ENCODE results near the gene ADGRF3. TPM values are rescaled to one million over a fixed set of nuclear protein-coding genes. Genes with fewer than 3 reads are reported as not detected.

Gene ADGRF3
- total RNA-seq, 1 experiment from 2014 or later: 0.09 TPM

GRCh38 chr2:26309921-26310320 is 36.7 kb downstream of the ADGRF3 start:
- Histone ChIP-seq H2BK12ac (ENCODE audit: insufficient read length, low read depth, low read length) (no peak overlapping the region), H3K4me2 (ENCODE audit: insufficient read depth, insufficient read length, low read length) (no peak overlapping the region), H4K8ac (replicated peaks; ENCODE audit: insufficient read length, low read depth, low read length) (no peak overlapping the region), H3K4me1 (ENCODE audit: insufficient read depth, low read length) (no peaks in the 10 kb centered on the region), H4K20me1 (ENCODE audit: control insufficient read depth, insufficient read depth, insufficient read length) (no peaks in the 10 kb centered on the region), H4K91ac (ENCODE audit: insufficient read length, low read depth, low read length) (no peak overlapping the region), H3K23ac (ENCODE audit: insufficient read length, low read depth, low read length) (no peak overlapping the region), H3K4ac (ENCODE audit: low read depth, low read length) (no peak overlapping the region), H3K18ac (ENCODE audit: insufficient read length, low read depth, low read length) (no peak overlapping the region), H3K23me2 (ENCODE audit: insufficient read length, low read depth, low read length, poor library complexity, severe bottlenecking) (no peaks in the 10 kb centered on the region), H2AK5ac (ENCODE audit: insufficient read length, low read length) (no peak overlapping the region), H3K9ac (ENCODE audit: extremely low read depth, insufficient read length, low read length) (no peak overlapping the region), H4K5ac (ENCODE audit: insufficient read length, low read depth, low read length) (no peak overlapping the region), H2BK15ac (ENCODE audit: low read depth, low read length) (no peak overlapping the region), H3K14ac (ENCODE audit: insufficient read depth, low read length) (no peak overlapping the region; the same call in 1 of the 2 replicates), H3K56ac (ENCODE audit: insufficient read length, low read depth, low read length) (no peak overlapping the region), H3K79me2 (ENCODE audit: insufficient read depth, low read length) (no peaks in the 10 kb centered on the region), H3T11ph (ENCODE audit: low read length) (no peak overlapping the region), H2AFZ (ENCODE audit: low read length) (no peak overlapping the region), H3K79me1 (ENCODE audit: insufficient read depth, low read depth, low read length, poor library complexity, severe bottlenecking) (no peaks in the 10 kb centered on the region), H2BK20ac (ENCODE audit: low read depth, low read length, poor library complexity, severe bottlenecking) (no peak overlapping the region), H3K27me3 (ENCODE audit: insufficient read depth, low read length) (no peaks in the 10 kb centered on the region), H3K9me3 (ENCODE audit: control insufficient read depth, low read depth, low read length) (no peaks in the 10 kb centered on the region), H2BK120ac (ENCODE audit: low read depth, low read length, poor library complexity, severe bottlenecking) (no peak overlapping the region), H2BK5ac (ENCODE audit: insufficient read length, low read length) (no peak overlapping the region), H3K27ac (ENCODE audit: insufficient read length, low read depth, low read length) (no peak overlapping the region)
- Mint-ChIP-seq H3K4me3 (no peak overlapping the region), H3K27ac (no peak overlapping the region), H3K9me3 (no peaks in the 10 kb centered on the region), H3K36me3 (ENCODE audit: insufficient read depth in 1 of 3, low read depth in 3 of 3) (peaks cover 0 to 4% (median 2%) of the 10 kb centered on the region in 3 experiments; a peak in 3 of 7 replicates), H3K27me3 (ENCODE audit: low read depth) (no peaks in the 10 kb centered on the region; the same call in 1 of the 2 replicates), H3K4me1 (peaks cover 13 to 17% of the 10 kb centered on the region in 2 experiments)
- no CpG with 5 or more reads among the region's 10 CpGs for WGBS (ENCODE audit: extremely low coverage, insufficient read length, low lambda C conversion rate)
- no peak for TF ChIP-seq CTCF (conservative IDR thresholded peaks at IDR 0.05)
- no peak for DNase-seq

All from H9 (cell line).